ENCODE data around the gene SIN3B. TPM values are rescaled to one million over a fixed set of nuclear protein-coding genes. Genes with fewer than 3 reads are reported as not detected.

The SIN3B gene
- total RNA-seq, 1 donor from 2014 or later = 71.2 TPM

DNA sequence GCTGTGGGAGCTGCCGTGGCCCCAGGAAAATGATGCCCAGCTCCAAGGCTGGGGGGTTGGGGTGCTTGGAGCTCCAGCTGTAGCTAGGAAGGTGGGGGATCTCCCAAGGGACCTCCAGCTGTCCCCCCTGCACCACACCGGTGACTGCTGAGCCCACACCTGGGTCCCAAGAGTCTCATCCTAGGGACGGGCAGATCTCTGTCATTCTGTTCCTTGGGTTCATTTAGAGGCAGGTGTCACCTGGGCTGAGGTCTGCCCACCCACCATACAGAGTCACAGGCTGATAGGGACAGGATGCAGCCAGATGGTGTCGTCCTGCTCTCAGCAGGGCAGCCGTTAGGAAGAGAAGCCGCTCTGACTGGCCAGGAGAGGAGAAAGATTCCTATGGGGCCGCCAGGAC lies 64.9 kb downstream of the SIN3B start:
- Mint-ChIP-seq H3K27me3 (peaks cover 16% of the 10 kb centered on the region), H3K9me3 (no peaks in the 10 kb centered on the region), H3K36me3 (no peaks in the 10 kb centered on the region), H3K27ac (no peak overlapping the region), H3K4me3 (no peak overlapping the region), H3K4me1 (ENCODE audit: unreplicated experiment) (no peaks in the 10 kb centered on the region)
- DNase-seq (ENCODE audit: extremely low spot score, unreplicated experiment) = no peak
- TF ChIP-seq, protein P1, sequence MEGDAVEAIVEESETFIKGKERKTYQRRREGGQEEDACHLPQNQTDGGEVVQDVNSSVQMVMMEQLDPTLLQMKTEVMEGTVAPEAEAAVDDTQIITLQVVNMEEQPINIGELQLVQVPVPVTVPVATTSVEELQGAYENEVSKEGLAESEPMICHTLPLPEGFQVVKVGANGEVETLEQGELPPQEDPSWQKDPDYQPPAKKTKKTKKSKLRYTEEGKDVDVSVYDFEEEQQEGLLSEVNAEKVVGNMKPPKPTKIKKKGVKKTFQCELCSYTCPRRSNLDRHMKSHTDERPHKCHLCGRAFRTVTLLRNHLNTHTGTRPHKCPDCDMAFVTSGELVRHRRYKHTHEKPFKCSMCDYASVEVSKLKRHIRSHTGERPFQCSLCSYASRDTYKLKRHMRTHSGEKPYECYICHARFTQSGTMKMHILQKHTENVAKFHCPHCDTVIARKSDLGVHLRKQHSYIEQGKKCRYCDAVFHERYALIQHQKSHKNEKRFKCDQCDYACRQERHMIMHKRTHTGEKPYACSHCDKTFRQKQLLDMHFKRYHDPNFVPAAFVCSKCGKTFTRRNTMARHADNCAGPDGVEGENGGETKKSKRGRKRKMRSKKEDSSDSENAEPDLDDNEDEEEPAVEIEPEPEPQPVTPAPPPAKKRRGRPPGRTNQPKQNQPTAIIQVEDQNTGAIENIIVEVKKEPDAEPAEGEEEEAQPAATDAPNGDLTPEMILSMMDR (conservative IDR thresholded peaks at IDR 0.05) = no peak

DNA sequence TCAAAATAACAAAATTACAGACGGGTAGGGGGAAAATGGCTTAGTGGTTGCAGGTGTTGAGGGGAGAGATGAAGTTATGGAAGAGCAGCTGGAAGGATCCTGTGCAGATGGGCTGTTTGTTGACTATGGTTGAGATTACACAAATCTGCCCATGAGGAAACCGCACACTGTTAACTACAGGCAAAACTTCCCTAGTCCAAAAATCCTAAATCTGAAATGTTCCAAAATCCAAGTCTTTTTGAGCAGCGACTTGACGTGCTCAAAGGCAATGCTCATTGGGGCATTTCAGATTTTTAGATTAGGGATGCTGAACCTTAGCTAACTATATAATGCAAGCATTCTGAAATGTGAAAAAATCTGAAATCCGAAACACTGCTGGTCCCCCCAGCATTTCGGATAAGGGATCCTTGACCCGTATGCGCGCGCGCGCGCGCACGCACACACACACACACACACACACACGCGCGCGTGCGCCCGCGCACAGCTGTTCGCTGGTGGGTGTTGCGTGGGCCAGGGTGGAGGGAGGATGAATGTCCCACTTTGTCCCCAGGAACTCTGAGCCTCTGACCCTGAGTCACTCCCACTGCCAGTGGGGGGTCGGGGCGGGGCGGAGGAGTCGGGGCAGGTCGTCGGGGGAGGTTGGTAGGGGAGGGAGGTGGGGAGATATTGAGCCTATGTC lies 66.4 kb downstream of the SIN3B start:
- Mint-ChIP-seq H3K27ac (peak overlapping the region; percentile 10), H3K9me3 (no peaks in the 10 kb centered on the region), H3K27me3 (peaks cover 16% of the 10 kb centered on the region), H3K36me3 (no peaks in the 10 kb centered on the region), H3K4me1 (ENCODE audit: unreplicated experiment) (no peaks in the 10 kb centered on the region), H3K4me3 (peak overlapping the region; percentile 80)
- DNase-seq (ENCODE audit: extremely low spot score, unreplicated experiment) = no peak
- TF ChIP-seq, protein P1 (conservative IDR thresholded peaks at IDR 0.05) = no peak

DNA sequence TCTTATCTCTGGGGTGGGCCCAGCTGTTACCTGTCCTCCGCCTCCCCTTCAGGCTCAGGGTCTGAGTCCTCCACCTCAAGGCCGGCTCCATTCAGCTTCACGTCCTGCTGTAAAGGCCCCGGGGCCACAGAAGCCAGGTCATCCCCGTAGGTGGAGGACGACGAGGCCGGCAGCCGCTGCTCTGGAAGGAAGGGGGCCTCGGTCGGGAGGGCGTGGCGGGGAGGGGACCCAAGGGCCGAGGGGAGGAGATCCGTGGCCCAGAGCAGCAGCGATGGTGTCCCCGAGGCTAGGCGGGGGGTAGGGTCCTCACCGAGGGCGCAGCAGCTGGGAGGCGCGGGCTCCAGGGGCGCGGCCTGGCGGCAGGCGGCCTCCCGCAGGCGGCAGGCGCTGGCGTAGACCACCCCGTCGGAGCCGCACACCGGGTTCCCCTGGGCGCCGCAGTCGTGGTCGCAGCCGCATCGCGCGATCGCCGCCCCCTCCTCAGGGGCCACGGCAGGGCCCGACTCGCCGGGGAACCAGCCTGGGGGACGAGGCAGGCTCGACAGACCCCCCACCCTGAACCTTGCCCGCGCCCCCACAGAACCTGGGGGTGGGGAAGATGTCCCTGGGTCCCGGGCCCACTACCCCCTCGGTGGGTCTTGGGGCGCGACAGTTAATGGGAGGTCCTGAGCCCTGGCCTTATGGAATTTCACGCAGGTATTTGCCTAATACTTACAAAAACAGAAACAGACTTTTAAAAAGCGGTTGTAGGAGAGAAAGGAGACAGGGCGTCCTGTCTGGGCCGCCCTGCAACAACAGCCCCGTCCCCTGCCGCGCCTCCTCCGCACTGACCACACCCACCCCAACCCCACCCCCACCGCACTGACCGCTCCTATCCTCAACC lies 67.2 kb downstream of the SIN3B start:
- DNase-seq (ENCODE audit: extremely low spot score, unreplicated experiment) = no peak
- H3K4me1 Mint-ChIP-seq (ENCODE audit: unreplicated experiment) = no peaks in the 10 kb centered on the region
- H3K9me3 Mint-ChIP-seq = no peaks in the 10 kb centered on the region

DNA sequence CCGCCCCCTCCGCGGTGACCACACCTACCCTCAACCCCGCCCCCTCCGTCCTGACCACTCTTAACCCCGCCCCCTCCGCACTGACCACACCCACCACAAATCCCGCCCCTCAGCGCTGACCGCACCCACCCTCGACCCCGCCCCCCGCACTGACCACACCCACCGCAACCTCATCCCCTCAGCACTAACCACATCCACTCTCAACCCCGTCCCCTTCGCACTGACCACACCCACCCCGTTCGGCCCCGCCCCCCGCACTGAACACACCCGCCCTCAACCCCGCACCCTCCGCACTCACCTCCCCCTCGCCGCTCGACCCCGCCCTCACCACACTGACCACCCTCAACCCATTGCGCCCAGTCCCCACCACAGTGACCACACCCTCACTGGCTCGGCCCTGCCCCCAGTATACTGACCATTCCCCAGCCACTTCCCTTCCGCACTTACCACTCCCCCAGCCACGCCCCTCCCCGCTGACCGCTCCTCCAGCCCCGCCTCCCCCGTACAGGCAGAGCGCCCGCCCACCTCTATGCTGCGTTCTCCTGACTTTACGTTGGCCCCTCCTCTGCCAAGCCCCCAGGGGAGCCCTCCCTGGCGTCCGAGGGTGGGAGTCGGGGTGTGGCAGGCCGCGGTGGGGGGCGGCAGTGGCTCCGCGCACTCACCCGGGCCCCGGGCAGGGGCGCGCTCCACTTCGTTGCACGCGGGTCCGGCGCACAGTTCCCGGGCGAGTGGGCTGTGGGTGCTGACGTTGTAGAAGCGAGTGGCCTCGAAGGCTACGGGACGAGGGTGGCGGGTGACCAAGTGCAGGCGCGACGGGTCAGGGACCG lies 68.0 kb downstream of the SIN3B start:
- no peaks in the 10 kb centered on the region for H3K9me3 Mint-ChIP-seq

More for the DNA sequence above, 67.2 kb downstream of the SIN3B start:
- peak overlapping the region; percentile 81 for H3K4me3 Mint-ChIP-seq
- H3K27me3 Mint-ChIP-seq = peaks cover 16% of the 10 kb centered on the region
- TF ChIP-seq, protein P1 (conservative IDR thresholded peaks at IDR 0.05) = no peak
- H3K36me3 Mint-ChIP-seq = no peaks in the 10 kb centered on the region
- no peak overlapping the region for H3K27ac Mint-ChIP-seq

DNA sequence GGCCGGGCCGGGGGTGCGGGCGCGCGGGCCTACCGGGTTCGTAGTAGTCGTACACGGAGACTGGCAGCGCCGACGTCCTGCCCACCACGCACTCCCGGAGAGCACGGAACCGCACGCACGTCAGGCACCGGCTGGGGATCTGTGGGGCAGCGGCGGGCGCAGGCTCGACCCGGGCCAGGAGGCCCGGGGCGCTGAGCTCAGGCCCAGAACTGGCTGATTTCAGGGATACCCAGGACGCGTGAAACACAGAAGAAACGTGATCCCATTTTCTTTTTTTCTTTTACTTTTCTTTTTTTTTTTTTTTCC lies 68.6 kb downstream of the SIN3B start:
- no peak for DNase-seq (ENCODE audit: extremely low spot score, unreplicated experiment)
- Mint-ChIP-seq H3K27ac (peak overlapping the region; percentile 67), H3K27me3 (peaks cover 16% of the 10 kb centered on the region), H3K4me1 (ENCODE audit: unreplicated experiment) (no peaks in the 10 kb centered on the region), H3K36me3 (no peaks in the 10 kb centered on the region), H3K9me3 (no peaks in the 10 kb centered on the region), H3K4me3 (peak overlapping the region; percentile 81)
- TF ChIP-seq, protein P1 (conservative IDR thresholded peaks at IDR 0.05) = no peak

More for the DNA sequence above, 68.0 kb downstream of the SIN3B start:
- TF ChIP-seq, protein P1 (conservative IDR thresholded peaks at IDR 0.05) = no peak
- no peak overlapping the region for H3K27ac Mint-ChIP-seq
- H3K36me3 Mint-ChIP-seq = no peaks in the 10 kb centered on the region
- peaks cover 16% of the 10 kb centered on the region for H3K27me3 Mint-ChIP-seq
- no peaks in the 10 kb centered on the region for H3K4me1 Mint-ChIP-seq (ENCODE audit: unreplicated experiment)
- DNase-seq (ENCODE audit: extremely low spot score, unreplicated experiment) = peak; percentile 94
- H3K4me3 Mint-ChIP-seq = peak overlapping the region; percentile 81
